Body of pancreas (tissue), 4 donors: ENCODE results near the gene CYP4F3.

Source experiments
- POLR2A ChIP-seq, 3 donors: fragments of 450-650 bp; IDR thresholded peaks; one replicate each; pipeline ENCODE4 v1.6.1; 2016; ENCODE audit warnings: antibody characterized with exemption in 3 of 3, mild to moderate bottlenecking in 2 of 3
- TF ChIP-seq, protein P1 (sequence below), 7 experiments: fragments of 450-650 bp in 4 of 7; fragments of 200-600 bp in 3 of 7; sonication (generic) in 3 of 7; IDR thresholded peaks; one replicate each; pipeline ENCODE4 v1.5.1; 2016 to 2019; ENCODE audit warnings: antibody characterized with exemption in 7 of 7

- TF ChIP-seq POLR2A (IDR thresholded peaks at IDR 0.05) = no peak
- TF ChIP-seq, protein P1, sequence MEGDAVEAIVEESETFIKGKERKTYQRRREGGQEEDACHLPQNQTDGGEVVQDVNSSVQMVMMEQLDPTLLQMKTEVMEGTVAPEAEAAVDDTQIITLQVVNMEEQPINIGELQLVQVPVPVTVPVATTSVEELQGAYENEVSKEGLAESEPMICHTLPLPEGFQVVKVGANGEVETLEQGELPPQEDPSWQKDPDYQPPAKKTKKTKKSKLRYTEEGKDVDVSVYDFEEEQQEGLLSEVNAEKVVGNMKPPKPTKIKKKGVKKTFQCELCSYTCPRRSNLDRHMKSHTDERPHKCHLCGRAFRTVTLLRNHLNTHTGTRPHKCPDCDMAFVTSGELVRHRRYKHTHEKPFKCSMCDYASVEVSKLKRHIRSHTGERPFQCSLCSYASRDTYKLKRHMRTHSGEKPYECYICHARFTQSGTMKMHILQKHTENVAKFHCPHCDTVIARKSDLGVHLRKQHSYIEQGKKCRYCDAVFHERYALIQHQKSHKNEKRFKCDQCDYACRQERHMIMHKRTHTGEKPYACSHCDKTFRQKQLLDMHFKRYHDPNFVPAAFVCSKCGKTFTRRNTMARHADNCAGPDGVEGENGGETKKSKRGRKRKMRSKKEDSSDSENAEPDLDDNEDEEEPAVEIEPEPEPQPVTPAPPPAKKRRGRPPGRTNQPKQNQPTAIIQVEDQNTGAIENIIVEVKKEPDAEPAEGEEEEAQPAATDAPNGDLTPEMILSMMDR (IDR thresholded peaks at IDR 0.05) = no peak
Measured at GRCh38 chr19:15613338-15613737, 27.4 kb upstream of the CYP4F3 start.
